HL-60 (cell line): ENCODE measurements around the gene KRTAP10-9.

Experiments used
- CTCF ChIP-seq: IDR thresholded peaks from one replicate; pipeline ENCODE4 v1.5.1; 2011; ENCODE audit warnings: low read length, control low read depth, inconsistent platforms; ENCODE audit not compliant: insufficient read depth
- POLR2AphosphoS5 ChIP-seq: IDR thresholded peaks from 2 replicates; pipeline ENCODE4 v1.6.1; 2012; ENCODE audit warnings: low read depth
- TF ChIP-seq, protein P1 (sequence below): IDR thresholded peaks from 2 replicates; pipeline ENCODE4 v1.6.1; 2012; ENCODE audit warnings: low read depth; ENCODE audit not compliant: insufficient replicate concordance

DNA sequence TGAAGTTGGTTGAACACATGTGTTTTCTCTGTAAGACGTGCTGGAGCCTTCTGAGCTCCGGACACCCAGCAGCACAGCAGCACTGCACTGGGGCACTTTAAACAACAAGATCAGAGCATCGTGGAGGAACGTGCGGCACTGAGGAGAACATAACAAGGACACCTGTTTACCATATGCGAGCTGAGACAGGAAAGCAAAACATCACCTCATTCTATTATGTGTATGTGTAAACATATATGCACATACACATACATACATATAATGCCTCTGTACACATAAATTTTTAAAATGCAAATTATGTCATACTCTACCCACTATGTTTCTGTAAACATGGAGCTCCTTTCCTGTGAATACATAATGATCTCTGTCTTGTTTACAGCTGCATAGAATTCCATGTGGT, 31.4 kb upstream of the KRTAP10-9 start:
- no peak for TF ChIP-seq CTCF
- no peak for TF ChIP-seq POLR2AphosphoS5
- TF ChIP-seq, protein P1, sequence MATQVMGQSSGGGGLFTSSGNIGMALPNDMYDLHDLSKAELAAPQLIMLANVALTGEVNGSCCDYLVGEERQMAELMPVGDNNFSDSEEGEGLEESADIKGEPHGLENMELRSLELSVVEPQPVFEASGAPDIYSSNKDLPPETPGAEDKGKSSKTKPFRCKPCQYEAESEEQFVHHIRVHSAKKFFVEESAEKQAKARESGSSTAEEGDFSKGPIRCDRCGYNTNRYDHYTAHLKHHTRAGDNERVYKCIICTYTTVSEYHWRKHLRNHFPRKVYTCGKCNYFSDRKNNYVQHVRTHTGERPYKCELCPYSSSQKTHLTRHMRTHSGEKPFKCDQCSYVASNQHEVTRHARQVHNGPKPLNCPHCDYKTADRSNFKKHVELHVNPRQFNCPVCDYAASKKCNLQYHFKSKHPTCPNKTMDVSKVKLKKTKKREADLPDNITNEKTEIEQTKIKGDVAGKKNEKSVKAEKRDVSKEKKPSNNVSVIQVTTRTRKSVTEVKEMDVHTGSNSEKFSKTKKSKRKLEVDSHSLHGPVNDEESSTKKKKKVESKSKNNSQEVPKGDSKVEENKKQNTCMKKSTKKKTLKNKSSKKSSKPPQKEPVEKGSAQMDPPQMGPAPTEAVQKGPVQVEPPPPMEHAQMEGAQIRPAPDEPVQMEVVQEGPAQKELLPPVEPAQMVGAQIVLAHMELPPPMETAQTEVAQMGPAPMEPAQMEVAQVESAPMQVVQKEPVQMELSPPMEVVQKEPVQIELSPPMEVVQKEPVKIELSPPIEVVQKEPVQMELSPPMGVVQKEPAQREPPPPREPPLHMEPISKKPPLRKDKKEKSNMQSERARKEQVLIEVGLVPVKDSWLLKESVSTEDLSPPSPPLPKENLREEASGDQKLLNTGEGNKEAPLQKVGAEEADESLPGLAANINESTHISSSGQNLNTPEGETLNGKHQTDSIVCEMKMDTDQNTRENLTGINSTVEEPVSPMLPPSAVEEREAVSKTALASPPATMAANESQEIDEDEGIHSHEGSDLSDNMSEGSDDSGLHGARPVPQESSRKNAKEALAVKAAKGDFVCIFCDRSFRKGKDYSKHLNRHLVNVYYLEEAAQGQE, result no peak
